ENCODE measurements around the gene TEX35. TPM values are rescaled to one million over a fixed set of nuclear protein-coding genes. Genes with fewer than 3 reads are reported as not detected.

Gene TEX35
- polyA plus RNA-seq, 1 experiment: not detected

DNA sequence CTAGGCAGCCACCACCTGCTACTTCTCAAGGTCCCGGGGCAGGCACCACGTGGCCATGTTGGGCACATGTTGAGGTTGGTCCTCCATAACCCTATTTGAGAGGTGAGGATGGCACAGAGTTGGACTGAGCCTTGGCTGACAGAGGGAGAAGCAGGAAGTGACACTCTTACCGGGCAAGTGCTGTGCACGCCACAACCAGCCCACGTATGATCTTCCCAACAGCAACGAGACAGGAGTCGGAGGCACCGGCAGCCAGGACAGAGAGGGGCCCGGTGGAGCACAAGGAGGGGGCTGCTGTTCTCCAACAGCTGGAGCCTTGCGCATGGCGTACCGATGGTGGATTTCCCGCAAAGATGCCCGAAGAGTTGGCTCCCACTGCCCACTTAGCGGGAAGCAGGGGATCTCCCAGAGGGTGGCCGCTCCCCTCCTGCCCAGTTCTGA lies 19.6 kb upstream of the TEX35 start:
- no peak for DNase-seq (ENCODE audit: low read depth)
- ChIA-PET POLR2A (no interaction called here), CTCF (interaction anchor here (1.2 to 2.2 kb wide), 3 partner anchors 8 to 12 kb away, joined by 3 to 25 read pairs (median 5); no protein-coding TSS in a partner anchor)
- Histone ChIP-seq H3K36me3 (ENCODE audit: control insufficient read depth, insufficient read depth, low read length) (no peaks in the 10 kb centered on the region), H3K27me3 (ENCODE audit: control insufficient read depth, insufficient read depth, low read length) (no peaks in the 10 kb centered on the region), H3K4me3 (ENCODE audit: low read depth, low read length) (no peak overlapping the region)
- TF ChIP-seq CTCF (IDR thresholded peaks at IDR 0.05; ENCODE audit: insufficient read depth, low read depth, low read length): no peak

DNA sequence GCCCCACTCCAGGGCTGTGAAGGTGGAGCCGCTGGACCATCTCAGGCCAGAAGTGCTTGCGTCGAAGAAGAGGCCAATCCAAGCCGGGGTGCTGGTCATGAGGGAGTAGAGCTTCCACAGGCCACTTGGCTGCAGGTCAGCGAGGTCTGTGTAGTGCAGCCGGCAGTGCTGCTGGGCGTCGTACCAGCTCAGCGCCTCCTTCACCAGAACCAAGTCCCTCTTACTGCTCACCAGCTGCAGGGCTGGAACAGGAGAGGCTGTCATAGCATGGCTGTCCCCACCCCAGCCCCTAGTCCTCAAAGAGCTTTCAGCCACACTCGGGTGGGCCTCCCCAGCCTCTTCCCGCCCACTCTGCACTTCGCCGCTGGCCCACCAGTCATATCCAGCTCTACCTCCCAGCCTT lies 18.3 kb upstream of the TEX35 start:
- POLR2A ChIA-PET: no interaction called here
- TF ChIP-seq CTCF (IDR thresholded peaks at IDR 0.05; ENCODE audit: insufficient read depth, low read depth, low read length): no peak
- CTCF ChIA-PET: interaction anchor here (0.7 to 1.7 kb wide), 5 partner anchors 7 to 184 kb away, joined by 3 to 5 read pairs (median 4); no protein-coding TSS in a partner anchor

GRCh38 chr1:178495158-178495557 lies 17.8 kb upstream of the TEX35 start:
- TF ChIP-seq CTCF (IDR thresholded peaks at IDR 0.05; ENCODE audit: insufficient read depth, low read depth, low read length): no peak
- POLR2A ChIA-PET: no interaction called here
- Histone ChIP-seq H3K36me3 (ENCODE audit: control insufficient read depth, insufficient read depth, low read length) (no peaks in the 10 kb centered on the region), H3K27me3 (ENCODE audit: control insufficient read depth, insufficient read depth, low read length) (no peaks in the 10 kb centered on the region), H3K4me3 (ENCODE audit: low read depth, low read length) (no peak overlapping the region)
- CTCF ChIA-PET: interaction anchor here (0.7 to 1.7 kb wide), 7 partner anchors 8 to 195 kb away, joined by 3 to 5 read pairs (median 3); no protein-coding TSS in a partner anchor
- DNase-seq (ENCODE audit: low read depth): no peak

More for the DNA sequence above, 18.3 kb upstream of the TEX35 start:
- DNase-seq (ENCODE audit: low read depth): no peak
- Histone ChIP-seq H3K36me3 (ENCODE audit: control insufficient read depth, insufficient read depth, low read length) (no peaks in the 10 kb centered on the region), H3K4me3 (ENCODE audit: low read depth, low read length) (no peak overlapping the region), H3K27me3 (ENCODE audit: control insufficient read depth, insufficient read depth, low read length) (no peaks in the 10 kb centered on the region)

DNA sequence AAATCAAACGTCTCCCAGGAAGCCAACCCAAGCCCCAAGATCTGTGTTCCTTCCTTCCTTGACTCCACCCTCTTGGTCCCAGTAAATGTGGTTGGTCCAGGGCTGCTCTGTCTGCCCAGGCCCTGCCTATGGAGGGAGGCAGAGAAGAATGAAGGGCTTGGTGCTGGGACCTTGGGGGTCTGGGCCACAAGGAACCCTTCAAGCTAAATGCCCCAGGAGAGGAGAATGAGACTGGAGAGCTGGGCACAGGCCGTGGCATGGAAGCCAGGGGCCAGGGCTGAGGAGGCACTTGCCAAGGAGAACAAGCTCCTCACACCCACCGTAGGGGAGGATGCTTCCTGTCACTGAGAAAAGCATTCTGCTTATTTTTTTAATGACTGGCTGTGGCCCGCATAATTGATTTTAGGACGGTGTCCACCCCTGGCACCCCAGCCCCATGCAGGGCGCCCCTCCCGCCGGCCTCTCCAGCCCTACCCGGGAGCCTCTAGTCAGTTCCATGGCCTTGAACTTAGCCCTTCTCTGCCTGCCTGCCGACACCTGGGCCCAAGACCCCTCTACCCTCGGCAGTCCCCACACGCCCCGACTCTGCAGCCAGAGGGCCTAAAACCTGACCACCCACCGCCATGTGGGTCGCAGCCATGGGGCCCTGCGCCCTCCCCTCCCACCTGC lies 17.0 kb upstream of the TEX35 start:
- no peak for DNase-seq (ENCODE audit: low read depth)
- ChIA-PET POLR2A (no interaction called here), CTCF (interaction anchor here (0.9 to 1.6 kb wide), 3 partner anchors 11 to 196 kb away, joined by 3 read pairs; no protein-coding TSS in a partner anchor)
- Histone ChIP-seq H3K4me3 (ENCODE audit: low read depth, low read length) (no peak overlapping the region), H3K27me3 (ENCODE audit: control insufficient read depth, insufficient read depth, low read length) (no peaks in the 10 kb centered on the region), H3K36me3 (ENCODE audit: control insufficient read depth, insufficient read depth, low read length) (no peaks in the 10 kb centered on the region)
- TF ChIP-seq CTCF (IDR thresholded peaks at IDR 0.05; ENCODE audit: insufficient read depth, low read depth, low read length): no peak

DNA sequence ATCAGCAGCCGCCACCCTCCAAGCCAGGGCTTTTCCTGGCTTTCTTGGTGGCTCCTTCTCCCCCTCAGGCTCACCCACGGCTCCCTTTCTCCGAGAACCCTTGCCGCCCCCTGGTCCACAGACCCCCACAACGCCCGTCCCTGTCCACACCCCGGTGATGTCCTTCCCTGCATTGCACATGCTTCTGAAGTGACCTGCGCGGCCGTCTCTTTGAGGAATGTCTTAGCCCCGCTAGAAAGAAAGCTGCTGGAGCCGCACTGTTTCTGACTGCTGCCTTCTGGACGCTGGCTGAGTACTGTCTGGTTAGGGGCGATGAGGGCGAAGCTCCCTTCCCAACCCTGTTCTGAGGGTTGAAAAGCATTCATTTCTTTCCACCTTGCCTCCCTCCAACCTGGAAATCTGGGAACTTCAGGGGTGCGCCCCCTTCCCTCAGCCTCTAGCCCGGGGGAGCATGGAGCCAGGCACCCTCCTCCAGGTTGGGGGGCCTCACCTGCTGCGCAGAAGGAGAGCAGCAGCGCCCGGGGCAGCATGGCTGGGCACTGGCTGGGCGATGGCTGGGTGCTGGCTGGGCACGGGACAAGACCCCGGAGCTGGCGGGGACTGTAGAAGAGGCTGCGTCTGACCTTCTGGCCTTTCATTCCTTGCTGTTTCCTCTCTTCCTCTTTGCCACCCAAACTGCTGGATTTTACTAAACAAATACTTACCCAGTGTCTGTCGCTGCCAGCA lies 16.3 kb upstream of the TEX35 start, which contains the start of gene CLEC20A:
TSS of gene CLEC20A (minus strand) at position 555 of the 726 bp plus-strand sequence. CDS start at position 530, 25 bp downstream.
- CTCF ChIA-PET: interaction anchor here (1.1 to 8.5 kb wide), 2 partner anchors 19 to 24 kb away, joined by 3 to 91 read pairs; partner anchors contain the start of gene TEX35
- no peaks in the 10 kb centered on the region for H3K27me3 ChIP-seq (ENCODE audit: control insufficient read depth, insufficient read depth, low read length)
- TF ChIP-seq CTCF (IDR thresholded peaks at IDR 0.05; ENCODE audit: insufficient read depth, low read depth, low read length): no peak
- no peak for DNase-seq (ENCODE audit: low read depth)
- POLR2A ChIA-PET: no interaction called here
- H3K4me3 ChIP-seq (ENCODE audit: low read depth, low read length): no peak within 1 kb of the TSS
- no peaks in the 10 kb centered on the region for H3K36me3 ChIP-seq (ENCODE audit: control insufficient read depth, insufficient read depth, low read length)

All from BJ (cell line).